Measurements from ENCODE around the gene SPEM2.

- TF ChIP-seq POLR2A (IDR thresholded peaks at IDR 0.05; ENCODE audit: low read length): no peak
- TF ChIP-seq GATA1 (IDR thresholded peaks at IDR 0.05; ENCODE audit: low read depth, low read length): no peak
Measured at GRCh38 chr17:7380855-7381683, 44.3 kb upstream of the SPEM2 start, which contains the start of gene TNK1.

Measured in erythroblast (primary cell).